Jurkat, Clone E6-1 (cell line): ENCODE data around the gene SOX14.

ENCODE experiments used
- DNase-seq: peaks from one replicate; pipeline ENCODE4 v3.0.0-alpha.2; 2011; ENCODE audit warnings: low read depth, low spot score
- H3K4me3 ChIP-seq: 2 replicates; pipeline ENCODE4 v1.5.1; 2011; ENCODE audit warnings: mild to moderate bottlenecking, low read length, control low read depth, moderate library complexity

Gene SOX14

DNA sequence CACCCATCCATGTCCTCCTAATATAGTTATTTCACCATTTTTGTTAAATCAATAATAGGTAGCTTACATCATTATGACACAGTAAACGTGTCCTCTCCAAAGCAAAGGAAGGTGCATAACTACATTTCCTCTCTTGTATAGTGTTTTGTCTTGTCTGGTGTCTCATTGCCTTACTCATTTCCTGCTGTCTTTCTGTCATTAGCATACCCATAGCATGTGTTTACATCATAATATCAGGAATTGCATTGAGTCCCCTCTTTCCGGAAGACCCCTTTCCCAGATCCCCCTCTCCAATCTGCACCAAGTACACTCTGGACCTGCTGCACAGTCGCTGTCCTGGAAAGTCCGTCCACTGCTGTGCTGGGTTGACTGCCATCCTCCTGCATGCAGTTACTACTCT lies 47.9 kb downstream of the SOX14 start:
- no peak overlapping the region for H3K4me3 ChIP-seq
- no peak for DNase-seq

GRCh38 chr3:137815251-137815650 lies 51.1 kb downstream of the SOX14 start:
- no peak overlapping the region for H3K4me3 ChIP-seq
- no peak for DNase-seq
